Omental fat pad (tissue), 4 donors: ENCODE data around the gene SUN2. TPM values are rescaled to one million over a fixed set of nuclear protein-coding genes. Genes with fewer than 3 reads are reported as not detected.

Source experiments
- ATAC-seq: fragments of 150-250 bp; one replicate; pipeline ENCODE4 v1.9.1; 2016; ENCODE audit warnings: mild to moderate bottlenecking, moderate library complexity; ENCODE audit not compliant: low FRiP score
- DNase-seq: peaks from one replicate; pipeline ENCODE4 v3.0.0-alpha.2; 2019; ENCODE audit warnings: low spot score
- CTCF ChIP-seq, 3 donors: fragments of 450-650 bp; IDR thresholded peaks; one replicate each; pipeline ENCODE4 v1.5.1; 2016 to 2017; ENCODE audit warnings: antibody characterized with exemption in 3 of 3, mild to moderate bottlenecking in 3 of 3, moderate library complexity in 2 of 3
- total RNA-seq, 4 donors: library from RNA; depleted of rRNA; stranded (reverse); fragments of >200 nt; gene quantifications; one replicate each; pipeline ENCODE4 v1.1.0, GENCODE V29; 2016

Gene SUN2
- total RNA-seq, 4 donors from 2014 or later = 302 to 509 (median 347) TPM

DNA sequence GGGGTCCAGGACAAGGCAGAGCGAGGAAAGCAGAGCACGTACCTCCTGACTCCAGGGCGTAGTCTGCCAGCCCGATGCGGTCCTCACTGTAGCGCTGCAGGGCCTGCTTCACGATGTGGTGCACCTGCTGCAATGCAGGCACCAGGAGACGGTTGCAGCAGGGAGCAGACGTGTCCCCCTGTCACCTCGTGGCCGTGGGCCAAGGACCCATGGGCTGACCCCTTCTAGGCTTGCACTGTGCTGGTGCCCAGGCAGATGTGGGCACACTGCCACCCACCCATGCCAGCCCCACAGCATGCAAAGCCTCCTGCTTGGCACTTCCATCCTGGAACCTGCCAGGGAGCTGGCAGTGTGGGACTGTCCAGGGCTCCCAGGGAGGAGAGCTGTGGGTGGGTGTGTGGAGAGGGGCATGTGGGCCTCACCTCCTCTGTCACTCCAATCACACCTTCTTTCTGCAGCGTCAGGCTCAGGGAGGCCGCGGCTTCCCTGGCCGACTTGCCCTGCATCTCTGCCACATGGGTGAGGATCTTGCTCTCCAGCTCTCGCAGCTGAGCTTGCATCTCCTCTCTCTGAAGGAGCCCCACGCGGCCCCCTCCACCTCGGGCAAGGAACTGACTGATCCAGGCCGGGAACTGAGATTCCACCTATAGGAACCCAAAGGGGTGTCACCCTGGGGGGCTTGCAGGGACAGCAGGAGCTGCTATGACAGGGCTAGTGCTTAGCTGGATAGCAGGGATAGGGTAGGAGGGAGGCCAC lies 16.3 kb downstream of the SUN2 start:
- DNase-seq (no peak), ATAC-seq (no peak)
- no peak for TF ChIP-seq CTCF (IDR thresholded peaks at IDR 0.05)

GRCh38 chr22:38738475-38739070 lies 17.2 kb downstream of the SUN2 start:
- DNase-seq = no peak
- TF ChIP-seq CTCF (IDR thresholded peaks at IDR 0.05) = no peak
- ATAC-seq = no peak

GRCh38 chr22:38737302-38738060 lies 18.3 kb downstream of the SUN2 start:
- ATAC-seq = no peak

DNA sequence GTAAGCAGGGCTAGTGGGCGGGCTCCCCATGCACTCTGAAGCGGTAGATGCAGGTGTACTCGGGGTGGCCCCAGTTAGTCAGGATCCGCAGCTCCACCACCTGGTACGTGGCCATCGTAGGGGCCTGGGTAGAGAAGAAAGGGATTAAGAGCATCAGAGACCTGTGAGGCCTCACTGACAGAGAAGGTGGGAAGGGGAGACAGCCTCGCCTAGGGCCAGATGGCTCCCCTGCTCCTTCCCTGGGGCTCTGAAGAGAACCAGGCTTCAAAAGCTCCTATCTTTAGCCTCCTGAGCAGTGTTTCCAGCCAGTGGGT lies 19.6 kb downstream of the SUN2 start:
- no peak for DNase-seq
- no peak for ATAC-seq
- TF ChIP-seq CTCF (IDR thresholded peaks at IDR 0.05) = no peak

More at GRCh38 chr22:38737302-38738060, 18.3 kb downstream of the SUN2 start:
- no peak for DNase-seq
- no peak for TF ChIP-seq CTCF (IDR thresholded peaks at IDR 0.05)

GRCh38 chr22:38735465-38736256 lies 20.1 kb downstream of the SUN2 start:
- TF ChIP-seq CTCF (IDR thresholded peaks at IDR 0.05) = no peak
- no peak for ATAC-seq
- no peak for DNase-seq

GRCh38 chr22:38735126-38735464 lies 20.7 kb downstream of the SUN2 start:
- DNase-seq (no peak), ATAC-seq (no peak)
- TF ChIP-seq CTCF (IDR thresholded peaks at IDR 0.05) = no peak
